KOPT-K1 (cell line): ENCODE data around the gene TTYH3.

Experiments used
- H3K27ac ChIP-seq: fragments of 200-600 bp; sonication (generic); 2 replicates; pipeline ENCODE4 v1.5.1; 2016; ENCODE audit warnings: antibody characterized with exemption, mild to moderate bottlenecking, low read depth, low read length; ENCODE audit not compliant: poor library complexity, severe bottlenecking
- H3K36me3 ChIP-seq: fragments of 200-600 bp; sonication (generic); 2 replicates; pipeline ENCODE4 v1.5.1; 2017; ENCODE audit warnings: antibody characterized with exemption, mild to moderate bottlenecking, low read length, moderate library complexity; ENCODE audit not compliant: insufficient read depth
- H3K9me3 ChIP-seq: fragments of 200-600 bp; sonication (generic); 2 replicates; pipeline ENCODE4 v1.5.1; 2017; ENCODE audit warnings: antibody characterized with exemption, low read length, mild to moderate bottlenecking; ENCODE audit not compliant: insufficient read depth, poor library complexity, severe bottlenecking

TTYH3 gene

DNA sequence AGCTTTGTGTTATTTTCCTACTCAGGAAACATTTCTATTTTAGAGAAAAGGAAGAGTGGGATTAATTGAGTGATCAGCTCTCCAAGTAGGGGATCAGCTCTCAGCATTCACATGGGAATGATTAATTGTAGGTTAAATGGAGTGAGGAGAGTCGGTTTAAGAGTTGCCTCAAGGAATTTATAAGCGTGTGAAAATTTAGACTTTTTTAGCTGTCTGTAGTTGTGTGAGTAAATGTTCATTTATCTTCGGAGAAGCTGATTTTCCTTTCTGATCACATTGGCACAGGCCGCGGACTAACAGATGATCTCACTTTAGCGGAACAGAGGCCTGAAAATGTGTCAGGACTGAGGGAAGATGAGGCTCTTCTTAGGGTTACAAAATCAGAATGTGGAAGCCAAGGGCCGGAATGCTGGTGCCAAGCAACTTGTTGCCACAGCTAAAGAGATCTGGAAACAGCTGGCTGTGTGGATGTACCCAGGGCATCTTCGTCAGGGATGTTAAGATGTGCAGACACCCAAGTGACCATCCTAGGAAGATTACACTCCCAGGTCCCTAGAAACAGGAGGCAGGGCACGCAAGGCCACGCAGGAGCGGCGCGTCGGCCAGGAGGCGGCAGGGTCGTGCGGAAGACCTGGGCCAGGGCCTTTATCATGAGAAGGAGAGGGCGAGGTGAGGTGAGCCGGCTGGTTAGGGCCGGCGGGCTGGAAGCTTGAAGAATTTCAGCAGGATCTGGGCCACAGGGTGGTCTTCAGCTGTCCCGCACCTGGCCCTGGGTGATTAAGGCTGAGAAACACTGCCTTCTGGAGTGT, 35.1 kb upstream of the TTYH3 start:
- Histone ChIP-seq H3K9me3 (no peaks in the 10 kb centered on the region), H3K36me3 (peaks cover 37% of the 10 kb centered on the region; the same call in 1 of the 2 replicates), H3K27ac (no peak overlapping the region)

- Histone ChIP-seq H3K27ac (no peak overlapping the region), H3K9me3 (no peaks in the 10 kb centered on the region), H3K36me3 (peaks cover 37% of the 10 kb centered on the region; the same call in 1 of the 2 replicates)
Measured at GRCh38 chr7:2597273-2597640, 34.5 kb upstream of the TTYH3 start.

DNA sequence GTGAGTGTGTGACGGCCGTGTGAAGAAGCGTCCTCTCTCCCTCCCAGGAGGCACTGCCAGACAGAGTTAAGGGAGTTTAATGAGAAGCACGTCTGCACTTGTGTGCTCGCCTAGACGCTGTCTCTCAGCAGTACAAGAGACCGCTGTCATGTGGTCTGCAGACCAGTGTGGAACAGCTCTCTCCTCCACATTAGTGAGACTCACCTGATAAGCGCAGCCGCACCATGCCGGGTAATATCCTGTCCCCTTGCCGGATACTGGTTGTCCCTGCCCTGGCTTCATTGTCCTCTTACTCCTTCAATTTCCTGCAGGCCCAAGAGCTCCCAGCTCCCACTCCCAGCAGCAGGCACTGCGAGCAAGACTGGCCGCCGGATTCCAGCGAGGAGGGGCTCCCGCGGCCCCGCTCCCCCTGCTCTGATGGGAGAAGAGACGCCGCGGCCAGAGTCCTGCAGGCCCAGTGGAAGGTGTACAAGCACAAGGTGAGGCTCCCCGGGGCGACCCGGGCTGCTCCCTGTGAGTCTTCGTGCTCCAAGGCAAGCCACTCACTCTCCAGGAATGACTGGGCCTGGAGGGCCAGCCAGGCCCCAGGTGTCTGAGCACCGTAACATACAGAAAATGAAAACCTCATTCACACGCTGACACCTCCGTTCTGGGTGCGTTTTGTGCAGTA, 33.5 kb upstream of the TTYH3 start:
- Histone ChIP-seq H3K9me3 (no peaks in the 10 kb centered on the region), H3K36me3 (peaks cover 32% of the 10 kb centered on the region; the same call in 1 of the 2 replicates), H3K27ac (no peak overlapping the region)

DNA sequence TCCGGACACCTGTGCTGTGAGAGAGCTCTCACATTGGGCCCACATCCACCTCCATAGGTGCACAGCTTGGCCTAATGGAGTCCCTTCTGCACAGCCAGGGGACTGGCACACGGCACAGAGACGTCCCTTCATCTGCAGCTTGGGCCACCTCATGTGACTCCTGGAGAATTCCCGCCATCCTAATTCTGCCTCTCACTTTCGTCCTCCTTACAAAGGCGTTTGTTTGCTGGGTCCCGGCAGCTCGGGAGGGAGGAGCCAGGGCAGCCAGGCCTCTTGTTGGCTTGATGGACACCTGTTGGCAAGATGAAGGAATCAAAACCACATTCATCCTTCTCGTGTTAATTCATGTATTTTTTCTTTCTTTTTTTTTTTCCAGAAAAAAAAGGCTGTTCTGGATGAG, 30.7 kb upstream of the TTYH3 start:
- H3K27ac ChIP-seq: no peak overlapping the region
- H3K36me3 ChIP-seq: 0 out of 2 replicates have a peak, but pooled peaks cover 17% of the 10 kb centered on the region
- H3K9me3 ChIP-seq: no peaks in the 10 kb centered on the region

GRCh38 chr7:2601907-2602306, 29.9 kb upstream of the TTYH3 start:
- Histone ChIP-seq H3K9me3 (no peaks in the 10 kb centered on the region), H3K36me3 (0 out of 2 replicates have a peak, but pooled peaks cover 17% of the 10 kb centered on the region), H3K27ac (no peak overlapping the region)

DNA sequence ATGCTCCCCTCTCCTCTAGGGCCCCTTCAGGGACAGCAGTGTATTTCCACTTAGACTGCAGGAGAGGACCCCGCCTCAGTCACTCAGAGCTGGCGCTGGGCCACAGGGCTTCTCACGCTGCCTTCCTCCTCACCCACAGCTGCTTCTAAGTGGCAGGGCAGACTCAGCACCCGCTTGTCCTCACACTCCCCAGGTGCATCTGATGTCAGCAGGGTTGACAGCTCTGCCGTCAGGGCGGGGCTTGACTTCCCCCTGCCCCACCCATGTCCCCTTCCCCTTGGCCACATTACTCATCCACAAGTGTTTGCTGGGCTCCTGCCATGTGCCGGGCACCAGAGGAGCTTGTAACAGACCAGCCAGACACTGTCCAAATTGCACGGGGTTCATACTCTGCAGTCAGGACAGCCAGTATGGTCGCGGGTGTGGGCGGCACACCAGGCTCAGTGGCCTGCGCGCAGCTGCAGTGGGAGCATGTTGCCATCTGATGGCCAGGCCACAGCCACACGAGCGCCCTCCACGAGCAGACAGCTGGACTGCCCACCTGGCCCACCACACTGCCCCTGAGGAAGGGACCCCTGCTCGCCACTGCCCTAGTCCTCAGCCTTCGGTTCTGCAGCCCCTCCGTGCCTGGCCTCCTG, 29.3 kb upstream of the TTYH3 start:
- H3K36me3 ChIP-seq: 0 out of 2 replicates have a peak, but pooled peaks cover 17% of the 10 kb centered on the region
- no peaks in the 10 kb centered on the region for H3K9me3 ChIP-seq
- no peak overlapping the region for H3K27ac ChIP-seq

- H3K36me3 ChIP-seq: 0 out of 2 replicates have a peak, but pooled peaks cover 14% of the 10 kb centered on the region
- no peak overlapping the region for H3K27ac ChIP-seq
- H3K9me3 ChIP-seq: no peaks in the 10 kb centered on the region
Measured at GRCh38 chr7:2603044-2603965, 28.5 kb upstream of the TTYH3 start.

- no peaks in the 10 kb centered on the region for H3K9me3 ChIP-seq
- no peak overlapping the region for H3K27ac ChIP-seq
- no peaks in the 10 kb centered on the region for H3K36me3 ChIP-seq
Measured at GRCh38 chr7:2604608-2605174, 27.1 kb upstream of the TTYH3 start.

- H3K9me3 ChIP-seq: no peaks in the 10 kb centered on the region
- no peak overlapping the region for H3K27ac ChIP-seq
- H3K36me3 ChIP-seq: no peaks in the 10 kb centered on the region
Measured at GRCh38 chr7:2605608-2606538, 25.9 kb upstream of the TTYH3 start.

DNA sequence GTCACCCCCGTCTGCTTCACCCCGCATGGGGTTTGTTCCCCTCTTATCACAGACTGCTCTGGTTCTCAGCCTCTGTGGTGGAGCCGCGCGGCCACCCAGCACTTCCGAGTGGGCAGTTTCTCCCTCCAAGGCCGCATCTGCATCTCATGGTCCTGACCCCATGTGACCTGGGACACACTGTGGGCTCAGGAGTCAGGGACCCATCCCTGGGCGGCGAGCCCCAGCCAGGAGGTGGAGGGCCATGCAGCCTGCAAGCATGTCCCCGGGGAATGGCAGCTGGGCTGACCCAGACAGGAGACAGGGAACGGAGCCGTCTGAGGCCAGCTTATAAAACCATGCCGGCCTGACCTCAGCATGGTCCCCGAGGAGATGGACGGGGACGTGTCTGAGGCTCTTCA, 25.2 kb upstream of the TTYH3 start:
- Histone ChIP-seq H3K9me3 (no peaks in the 10 kb centered on the region), H3K36me3 (no peaks in the 10 kb centered on the region), H3K27ac (no peak overlapping the region)

GRCh38 chr7:2607122-2607922, 24.5 kb upstream of the TTYH3 start:
- H3K27ac ChIP-seq: no peak overlapping the region
- no peaks in the 10 kb centered on the region for H3K36me3 ChIP-seq
- H3K9me3 ChIP-seq: no peaks in the 10 kb centered on the region

GRCh38 chr7:2607923-2608904, 23.6 kb upstream of the TTYH3 start:
- Histone ChIP-seq H3K9me3 (no peaks in the 10 kb centered on the region), H3K36me3 (no peaks in the 10 kb centered on the region)

More at GRCh38 chr7:2607923-2608904, 23.6 kb upstream of the TTYH3 start:
- no peak overlapping the region for H3K27ac ChIP-seq
